Mesendoderm (in vitro differentiated cells): Measurements from ENCODE around the gene CAMK2G.

Source experiments
- DNase-seq: peaks from one replicate; pipeline ENCODE4 v3.0.0; 2013
- H2AK5ac ChIP-seq: 2 replicates; pipeline ENCODE4 v1.6.1; 2013; ENCODE audit warnings: low read length, inconsistent platforms
- H2BK120ac ChIP-seq: 2 replicates; pipeline ENCODE4 v1.6.1; 2013; ENCODE audit warnings: low read depth, mild to moderate bottlenecking, low read length, moderate library complexity, mixed read lengths
- H2BK15ac ChIP-seq: replicated peaks from 2 replicates; pipeline ENCODE4 v1.6.1; 2013; ENCODE audit warnings: low read depth, mild to moderate bottlenecking, moderate library complexity
- H2BK5ac ChIP-seq: 2 replicates; pipeline ENCODE4 v1.6.1; 2013; ENCODE audit warnings: low read length, inconsistent platforms
- H3K18ac ChIP-seq: 2 replicates; pipeline ENCODE4 v1.6.1; 2013; ENCODE audit warnings: mild to moderate bottlenecking, low read length, mixed read lengths
- H3K23ac ChIP-seq: one replicate; pipeline ENCODE4 v1.6.1; 2013; ENCODE audit warnings: low read length
- H3K27ac ChIP-seq: 2 replicates; pipeline ENCODE4 v1.5.1; 2013; ENCODE audit warnings: low read depth, mild to moderate bottlenecking, inconsistent platforms, low read length, moderate library complexity
- H3K27me3 ChIP-seq: 2 replicates; pipeline ENCODE4 v1.6.1; 2013; ENCODE audit warnings: low read length, control low read depth, mild to moderate bottlenecking, inconsistent platforms; ENCODE audit not compliant: insufficient read depth, poor library complexity
- H3K36me3 ChIP-seq: 2 replicates; pipeline ENCODE4 v1.6.1; 2013; ENCODE audit warnings: low read length, inconsistent platforms; ENCODE audit not compliant: control insufficient read depth, insufficient read depth
- H3K4ac ChIP-seq: one replicate; pipeline ENCODE4 v1.6.1; 2013; ENCODE audit warnings: low read depth, mild to moderate bottlenecking, low read length, moderate library complexity
- H3K4me1 ChIP-seq: 2 replicates; pipeline ENCODE4 v1.6.1; 2013; ENCODE audit warnings: low read depth, low read length, inconsistent platforms; ENCODE audit not compliant: control insufficient read depth
- H3K4me2 ChIP-seq: 2 replicates; pipeline ENCODE4 v1.6.1; 2013; ENCODE audit warnings: low read length
- H3K4me3 ChIP-seq: 2 replicates; pipeline ENCODE4 v1.5.1; 2013; ENCODE audit warnings: mild to moderate bottlenecking, low read length
- H3K56ac ChIP-seq: one replicate; pipeline ENCODE4 v1.6.1; 2013; ENCODE audit warnings: low read length
- H3K79me1 ChIP-seq: 2 replicates; pipeline ENCODE4 v1.6.1; 2013; ENCODE audit warnings: low read length, inconsistent platforms
- H3K79me2 ChIP-seq: 2 replicates; pipeline ENCODE4 v1.6.1; 2013; ENCODE audit warnings: mild to moderate bottlenecking, low read length; ENCODE audit not compliant: control insufficient read depth, insufficient read depth
- H3K9ac ChIP-seq: 2 replicates; pipeline ENCODE4 v1.6.1; 2013; ENCODE audit warnings: low read length, inconsistent platforms
- H4K5ac ChIP-seq: one replicate; pipeline ENCODE4 v1.6.1; 2013; ENCODE audit warnings: low read length
- H4K8ac ChIP-seq: one replicate; pipeline ENCODE4 v1.6.1; 2013; ENCODE audit warnings: low read depth, mild to moderate bottlenecking, control low read depth, low read length, moderate library complexity
- WGBS: extraction: QIAGEN DNeasy Blood & Tissue Kit; methylation state at CpG from one replicate; pipeline ENCODE4 v1.1.7; 2013; ENCODE audit warnings: low lambda C conversion rate, missing lambda C conversion rate; ENCODE audit not compliant: insufficient coverage; ENCODE audit errors: extremely low coverage; 5-methylcytosine and 5-hydroxymethylcytosine counted together

Gene CAMK2G

DNA sequence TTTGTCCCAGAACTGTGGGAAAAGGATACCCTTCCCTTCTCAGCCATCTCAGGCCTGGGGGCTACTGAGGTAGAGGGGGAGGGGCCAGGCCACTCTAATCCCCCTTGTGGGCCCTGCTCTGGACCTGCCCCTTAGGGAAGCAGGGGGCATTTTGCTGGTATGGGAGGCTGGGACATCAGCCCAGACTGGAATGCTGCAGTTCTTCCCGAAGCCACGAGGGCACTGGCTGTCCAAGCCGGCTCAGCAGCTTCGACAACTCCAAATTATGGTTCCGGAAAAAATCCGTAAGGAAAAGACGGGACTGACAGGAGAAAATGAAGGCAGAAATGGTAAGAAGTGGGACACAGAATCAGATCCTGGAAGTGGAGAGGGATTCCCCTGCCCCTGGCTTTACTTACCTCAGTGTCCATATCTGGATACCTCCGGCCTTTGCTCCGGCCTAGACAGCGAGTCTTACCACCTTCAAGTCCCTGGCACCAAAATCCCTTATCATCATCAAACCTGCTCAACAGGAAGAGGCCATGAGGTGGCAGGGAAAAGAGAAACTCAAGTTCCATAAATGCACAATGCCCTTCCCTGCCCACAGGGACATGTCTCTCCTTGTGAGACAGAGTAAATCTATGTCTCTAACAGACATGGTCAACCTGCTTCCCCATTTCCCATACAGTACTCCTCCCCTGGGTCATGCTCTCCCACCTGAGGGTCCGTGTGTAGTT, 71.9 kb downstream of the CAMK2G start:
- H3K36me3 ChIP-seq = peaks cover 16% of the 10 kb centered on the region
- H4K8ac ChIP-seq = no peak overlapping the region
- no peak overlapping the region for H3K4me2 ChIP-seq
- no peaks in the 10 kb centered on the region for H3K27me3 ChIP-seq
- no CpG with 5 or more reads among the region's 11 CpGs for WGBS
- H2BK5ac ChIP-seq = no peak overlapping the region
- no peak overlapping the region for H2AK5ac ChIP-seq
- no peak overlapping the region for H3K23ac ChIP-seq
- no peak overlapping the region for H3K4me3 ChIP-seq
- H3K4me1 ChIP-seq = no peaks in the 10 kb centered on the region
- no peak overlapping the region for H2BK15ac ChIP-seq
- H3K27ac ChIP-seq = no peak overlapping the region
- no peak overlapping the region for H3K4ac ChIP-seq
- no peak for DNase-seq
- H2BK120ac ChIP-seq = no peak overlapping the region
- no peaks in the 10 kb centered on the region for H3K79me1 ChIP-seq
- H3K56ac ChIP-seq = no peak overlapping the region
- H4K5ac ChIP-seq = no peak overlapping the region
- no peak overlapping the region for H3K9ac ChIP-seq
- H3K18ac ChIP-seq = no peak overlapping the region
- no peaks in the 10 kb centered on the region for H3K79me2 ChIP-seq

DNA sequence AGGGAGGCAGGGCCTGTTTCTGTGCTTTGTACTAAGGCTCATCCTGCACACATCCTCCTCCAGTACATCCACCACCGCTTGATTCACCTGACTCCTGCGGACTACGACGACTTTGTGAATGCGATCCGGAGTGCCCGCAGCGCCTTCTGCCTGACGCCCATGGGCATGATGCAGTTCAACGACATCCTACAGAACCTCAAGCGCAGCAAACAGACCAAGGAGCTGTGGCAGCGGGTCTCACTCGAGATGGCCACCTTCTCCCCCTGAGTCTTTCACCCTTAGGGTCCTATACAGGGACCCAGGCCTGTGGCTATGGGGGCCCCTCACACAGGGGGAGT, 73.1 kb downstream of the CAMK2G start:
- no peak overlapping the region for H2AK5ac ChIP-seq
- no peak overlapping the region for H3K18ac ChIP-seq
- H3K9ac ChIP-seq = no peak overlapping the region
- no peaks in the 10 kb centered on the region for H3K27me3 ChIP-seq
- no peak overlapping the region for H2BK5ac ChIP-seq
- no peak overlapping the region for H3K4me3 ChIP-seq
- H3K79me1 ChIP-seq = no peaks in the 10 kb centered on the region
- no peak overlapping the region for H2BK15ac ChIP-seq
- no peak overlapping the region for H3K4ac ChIP-seq
- no peaks in the 10 kb centered on the region for H3K79me2 ChIP-seq
- no peak overlapping the region for H4K5ac ChIP-seq
- no peak overlapping the region for H3K4me2 ChIP-seq
- no peak overlapping the region for H2BK120ac ChIP-seq
- H4K8ac ChIP-seq = no peak overlapping the region
- no peak overlapping the region for H3K56ac ChIP-seq
- H3K27ac ChIP-seq = no peak overlapping the region
- WGBS = no CpG with 5 or more reads among the region's 13 CpGs
- no peak for DNase-seq
- peaks cover 18% of the 10 kb centered on the region for H3K36me3 ChIP-seq
- no peaks in the 10 kb centered on the region for H3K4me1 ChIP-seq
- H3K23ac ChIP-seq = no peak overlapping the region

DNA sequence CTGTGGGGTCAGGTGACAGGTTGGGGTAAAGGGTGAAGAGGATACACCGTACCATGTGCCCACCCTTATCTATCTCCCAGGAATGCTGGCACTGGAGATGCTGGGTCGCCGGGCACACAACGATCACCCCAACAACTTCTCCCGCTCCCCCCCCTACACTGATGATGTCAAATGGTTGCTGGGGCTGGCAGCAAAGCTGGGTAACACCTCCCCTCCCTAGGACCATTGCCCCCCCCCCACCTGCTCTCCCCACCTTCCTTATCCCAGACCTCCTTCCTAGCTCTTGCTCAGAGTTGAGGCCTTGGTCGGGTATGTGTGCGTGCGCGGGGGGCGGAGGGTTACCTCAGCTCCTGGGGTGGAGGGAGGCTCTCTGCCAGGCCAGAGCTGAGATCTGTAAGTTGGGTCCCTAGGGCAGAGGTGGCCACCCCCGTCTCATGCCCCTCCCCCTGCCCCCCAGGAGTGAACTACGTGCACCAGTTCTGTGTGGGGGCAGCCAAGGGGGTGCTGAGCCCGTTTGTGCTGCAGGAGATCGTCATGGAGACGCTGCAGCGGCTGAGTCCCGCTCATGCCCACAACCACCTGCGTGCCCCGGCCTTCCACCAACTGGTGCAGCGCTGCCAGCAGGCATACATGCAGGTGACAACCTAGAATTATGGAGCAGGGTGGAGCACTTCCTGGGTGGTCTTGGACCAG, 73.6 kb downstream of the CAMK2G start:
- H3K36me3 ChIP-seq = peaks cover 16% of the 10 kb centered on the region
- WGBS = no CpG with 5 or more reads among the region's 20 CpGs
- H3K27me3 ChIP-seq = no peaks in the 10 kb centered on the region
- no peaks in the 10 kb centered on the region for H3K79me2 ChIP-seq
- no peak overlapping the region for H2AK5ac ChIP-seq
- no peak overlapping the region for H4K8ac ChIP-seq
- H2BK15ac ChIP-seq = no peak overlapping the region
- H3K4me2 ChIP-seq = no peak overlapping the region
- no peak overlapping the region for H3K4ac ChIP-seq
- H3K27ac ChIP-seq = no peak overlapping the region
- H4K5ac ChIP-seq = no peak overlapping the region
- no peak overlapping the region for H3K56ac ChIP-seq
- H2BK120ac ChIP-seq = no peak overlapping the region
- H3K79me1 ChIP-seq = no peaks in the 10 kb centered on the region
- DNase-seq = no peak
- H3K9ac ChIP-seq = no peak overlapping the region
- H3K4me1 ChIP-seq = no peaks in the 10 kb centered on the region
- no peak overlapping the region for H3K4me3 ChIP-seq
- no peak overlapping the region for H2BK5ac ChIP-seq
- H3K23ac ChIP-seq = no peak overlapping the region
- no peak overlapping the region for H3K18ac ChIP-seq

DNA sequence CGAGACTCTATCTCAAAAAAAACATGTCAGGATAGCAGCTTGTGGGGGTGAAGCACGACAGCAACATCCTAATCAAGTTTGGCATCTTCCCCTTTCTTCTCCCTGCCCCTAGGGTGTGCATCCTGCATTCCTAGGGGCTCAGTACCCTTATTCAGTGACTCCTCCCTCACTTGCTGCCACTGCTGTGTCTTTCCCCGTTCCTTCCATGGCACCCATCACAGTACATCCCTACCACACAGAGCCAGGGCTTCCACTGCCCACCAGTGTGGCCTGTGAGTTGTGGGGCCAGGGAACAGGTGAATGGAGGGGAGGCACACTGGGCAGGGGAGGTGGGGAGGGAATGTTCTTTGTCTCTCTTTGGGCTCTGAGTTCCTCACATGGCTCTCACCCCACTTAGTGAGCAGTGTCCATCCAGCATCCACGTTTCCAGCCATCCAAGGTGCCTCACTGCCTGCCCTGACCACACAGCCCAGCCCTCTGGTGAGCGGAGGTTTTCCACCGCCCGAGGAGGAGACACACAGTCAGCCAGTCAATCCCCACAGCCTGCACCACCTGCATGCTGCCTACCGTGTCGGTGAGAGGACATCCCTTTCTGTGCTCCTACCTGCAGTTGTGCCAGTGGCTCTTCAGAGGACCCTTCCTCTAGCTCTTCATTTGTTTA, 74.3 kb downstream of the CAMK2G start:
- Histone ChIP-seq H3K79me2 (no peaks in the 10 kb centered on the region), H2BK5ac (no peak overlapping the region), H3K4ac (no peak overlapping the region), H2BK120ac (no peak overlapping the region), H3K27ac (no peak overlapping the region), H2AK5ac (no peak overlapping the region), H4K8ac (no peak overlapping the region), H3K9ac (no peak overlapping the region), H3K56ac (no peak overlapping the region), H3K18ac (no peak overlapping the region), H3K36me3 (peaks cover 16% of the 10 kb centered on the region), H4K5ac (no peak overlapping the region), H3K23ac (no peak overlapping the region), H3K79me1 (no peaks in the 10 kb centered on the region), H3K27me3 (no peaks in the 10 kb centered on the region), H3K4me3 (no peak overlapping the region), H3K4me2 (no peak overlapping the region), H2BK15ac (no peak overlapping the region), H3K4me1 (no peaks in the 10 kb centered on the region)
- no CpG with 5 or more reads among the region's 9 CpGs for WGBS
- no peak for DNase-seq

DNA sequence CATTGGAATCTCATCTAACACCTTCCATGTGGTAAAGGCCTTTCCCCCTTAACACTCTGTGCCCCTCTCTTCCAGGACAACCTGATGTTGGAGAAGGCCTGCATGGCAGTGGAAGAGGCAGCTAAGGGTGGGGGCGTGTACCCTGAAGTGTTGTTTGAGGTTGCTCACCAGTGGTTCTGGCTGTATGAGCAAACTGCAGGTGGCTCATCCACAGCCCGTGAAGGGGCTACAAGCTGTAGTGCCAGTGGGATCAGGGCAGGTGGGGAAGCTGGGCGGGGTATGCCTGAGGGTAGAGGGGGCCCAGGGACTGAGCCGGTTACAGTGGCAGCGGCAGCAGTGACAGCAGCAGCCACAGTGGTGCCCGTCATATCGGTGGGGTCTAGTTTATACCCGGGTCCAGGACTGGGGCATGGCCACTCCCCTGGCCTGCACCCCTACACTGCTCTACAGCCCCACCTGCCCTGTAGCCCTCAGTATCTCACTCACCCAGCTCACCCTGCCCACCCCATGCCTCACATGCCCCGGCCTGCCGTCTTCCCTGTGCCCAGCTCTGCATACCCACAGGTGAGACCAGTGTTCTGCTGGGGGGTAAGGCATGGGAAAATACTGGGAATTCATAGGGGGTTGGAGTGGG, 75.3 kb downstream of the CAMK2G start:
- Histone ChIP-seq H3K4me2 (no peak overlapping the region), H2AK5ac (no peak overlapping the region), H3K79me2 (no peaks in the 10 kb centered on the region), H3K9ac (no peak overlapping the region), H3K27ac (no peak overlapping the region), H3K18ac (no peak overlapping the region), H2BK15ac (no peak overlapping the region), H4K5ac (no peak overlapping the region), H3K56ac (no peak overlapping the region), H3K4me3 (no peak overlapping the region), H3K36me3 (peaks cover 16% of the 10 kb centered on the region), H3K79me1 (no peaks in the 10 kb centered on the region), H2BK5ac (no peak overlapping the region), H3K4me1 (no peaks in the 10 kb centered on the region), H2BK120ac (no peak overlapping the region), H3K4ac (no peak overlapping the region), H3K27me3 (no peaks in the 10 kb centered on the region), H4K8ac (no peak overlapping the region), H3K23ac (no peak overlapping the region)
- DNase-seq = no peak
- WGBS = no CpG with 5 or more reads among the region's 10 CpGs
